ENCODE results near the gene WDR73. TPM values are rescaled to one million over a fixed set of nuclear protein-coding genes. Genes with fewer than 3 reads are reported as not detected.

Gene WDR73
- polyA plus RNA-seq, 3 donors = 12.1 to 19.9 (median 14.3) TPM

GRCh38 chr15:84666373-84666772 lies 12.3 kb upstream of the WDR73 start:
- no peak overlapping the region for H3K4me2 ChIP-seq (replicated peaks; ENCODE audit: extremely low read depth, low read length, poor library complexity, severe bottlenecking)
- H3K27me3 ChIP-seq (ENCODE audit: control insufficient read depth in 2 of 2, insufficient read depth in 2 of 2, low read length in 2 of 2) = no peaks in the 10 kb centered on the region
- H3K27me3 Mint-ChIP-seq (ENCODE audit: low read depth in 3 of 3) = no peaks in the 10 kb centered on the region
- H3K4me3 ChIP-seq (replicated peaks in 1 of 3; ENCODE audit: low read depth in 2 of 3, low read length in 3 of 3) = no peak overlapping the region
- intact Hi-C loops (cut with micrococcal nuclease) = no loop called here
- no peaks in the 10 kb centered on the region for H3K9me3 ChIP-seq (replicated peaks in 1 of 2; ENCODE audit: control insufficient read depth in 1 of 2, insufficient read depth in 1 of 2, low read length in 2 of 2)
- WGBS (ENCODE audit: insufficient coverage) = no CpG with 5 or more reads among the region's 2 CpGs
- H3K79me2 ChIP-seq (ENCODE audit: insufficient read depth, low read length) = no peaks in the 10 kb centered on the region
- no peak for TF ChIP-seq CTCF (IDR thresholded peaks at IDR 0.05)
- peaks cover 57 to 87% of the 10 kb centered on the region in 2 donors for H3K36me3 ChIP-seq (replicated peaks in 1 of 2; ENCODE audit: control insufficient read depth in 1 of 2, insufficient read depth in 2 of 2, low read length in 2 of 2)
- H3K9ac ChIP-seq (ENCODE audit: insufficient read depth, low read length, poor library complexity, severe bottlenecking) = no peak overlapping the region
- H3K27ac ChIP-seq (ENCODE audit: low read depth in 1 of 2, low read length in 2 of 2) = no peak overlapping the region
- H3K4me1 ChIP-seq (ENCODE audit: control insufficient read depth in 1 of 2, insufficient read depth in 2 of 2, low read length in 2 of 2) = no peaks in the 10 kb centered on the region
- no peak overlapping the region for H2AFZ ChIP-seq (ENCODE audit: insufficient read depth, low read depth, low read length, poor library complexity, severe bottlenecking)
- no peaks in the 10 kb centered on the region for H3K4me1 Mint-ChIP-seq
- H4K20me1 ChIP-seq (ENCODE audit: insufficient read depth, low read length) = peaks cover 9% of the 10 kb centered on the region
- H3K9me3 Mint-ChIP-seq = peaks cover 0 to 1% (median 0%) of the 10 kb centered on the region in 7 donors
- no peak for DNase-seq
- peaks cover 63 to 91% of the 10 kb centered on the region in 2 donors for H3K36me3 Mint-ChIP-seq
- H3K27ac Mint-ChIP-seq = peak overlapping the region in 2 of 7 donors; percentile 7 to 27
- H3K4me3 Mint-ChIP-seq = no peak overlapping the region

GRCh38 chr15:84661001-84661400 lies 6.9 kb upstream of the WDR73 start:
- no peaks in the 10 kb centered on the region for H3K79me2 ChIP-seq (ENCODE audit: insufficient read depth, low read length)
- no peak overlapping the region for H3K4me3 ChIP-seq (replicated peaks in 1 of 3; ENCODE audit: low read depth in 2 of 3, low read length in 3 of 3)
- peaks cover 19% of the 10 kb centered on the region for H3K4me1 Mint-ChIP-seq
- no peaks in the 10 kb centered on the region for H3K27me3 ChIP-seq (ENCODE audit: control insufficient read depth in 2 of 2, insufficient read depth in 2 of 2, low read length in 2 of 2)
- no peak overlapping the region for H2AFZ ChIP-seq (ENCODE audit: insufficient read depth, low read depth, low read length, poor library complexity, severe bottlenecking)
- peaks cover 29 to 60% of the 10 kb centered on the region in 2 donors for H3K36me3 Mint-ChIP-seq
- peaks cover 0 to 8% (median 8%) of the 10 kb centered on the region in 3 donors for H3K27me3 Mint-ChIP-seq (ENCODE audit: low read depth in 3 of 3)
- intact Hi-C loops (cut with micrococcal nuclease) = no loop called here
- H3K9me3 Mint-ChIP-seq = peaks cover 0 to 1% (median 0%) of the 10 kb centered on the region in 7 donors
- TF ChIP-seq CTCF (IDR thresholded peaks at IDR 0.05) = no peak
- H3K36me3 ChIP-seq (replicated peaks in 1 of 2; ENCODE audit: control insufficient read depth in 1 of 2, insufficient read depth in 2 of 2, low read length in 2 of 2) = peaks cover 11 to 48% of the 10 kb centered on the region in 2 donors
- H3K4me2 ChIP-seq (replicated peaks; ENCODE audit: extremely low read depth, low read length, poor library complexity, severe bottlenecking) = no peak overlapping the region
- WGBS (ENCODE audit: insufficient coverage) = 100% methylated on average over 4 of the region's 10 CpGs
- H3K9ac ChIP-seq (ENCODE audit: insufficient read depth, low read length, poor library complexity, severe bottlenecking) = no peak overlapping the region
- H3K27ac Mint-ChIP-seq = peak overlapping the region in 1 of 7 donors; percentile 25
- H4K20me1 ChIP-seq (ENCODE audit: insufficient read depth, low read length) = peaks cover 18% of the 10 kb centered on the region
- H3K27ac ChIP-seq (ENCODE audit: low read depth in 1 of 2, low read length in 2 of 2) = no peak overlapping the region
- DNase-seq = no peak
- peaks cover 15 to 17% of the 10 kb centered on the region in 2 donors for H3K4me1 ChIP-seq (ENCODE audit: control insufficient read depth in 1 of 2, insufficient read depth in 2 of 2, low read length in 2 of 2)
- H3K4me3 Mint-ChIP-seq = no peak overlapping the region
- H3K9me3 ChIP-seq (replicated peaks in 1 of 2; ENCODE audit: control insufficient read depth in 1 of 2, insufficient read depth in 1 of 2, low read length in 2 of 2) = no peaks in the 10 kb centered on the region

Measured in CD14-positive monocyte (primary cell).